Erythroblast (primary cell): ENCODE results near the gene KAZN.

Experiments
- GATA1 ChIP-seq: IDR thresholded peaks from 2 replicates; pipeline ENCODE4 v1.6.1; 2011; ENCODE audit warnings: low read depth, mild to moderate bottlenecking, control low read depth, low read length, moderate library complexity
- POLR2A ChIP-seq: IDR thresholded peaks from 2 replicates; pipeline ENCODE4 v1.6.1; 2011; ENCODE audit warnings: mild to moderate bottlenecking, low read length

- TF ChIP-seq GATA1, result no peak
- TF ChIP-seq POLR2A, result no peak
Observed at GRCh38 chr1:15012822-15013221, 414.3 kb downstream of the KAZN start.
